HepG2 (cell line): ENCODE data around the gene GLRA3. TPM values are rescaled to one million over a fixed set of nuclear protein-coding genes. Genes with fewer than 3 reads are reported as not detected.

ENCODE experiments used
- AKAP8 ChIP-seq: sonication (generic); formaldehyde crosslinking; IDR thresholded peaks from 2 replicates; pipeline ENCODE4 v1.5.1; 2020; ENCODE audit warnings: mild to moderate bottlenecking, missing genetic modification reagents
- HOXA3 ChIP-seq: sonication (generic); formaldehyde crosslinking; IDR thresholded peaks from 2 replicates; pipeline ENCODE4 v1.5.0; 2020; ENCODE audit warnings: missing genetic modification reagents
- NCOA1 ChIP-seq: sonication (generic); formaldehyde crosslinking; IDR thresholded peaks from 2 replicates; pipeline ENCODE4 v1.9.0; 2021; ENCODE audit warnings: missing genetic modification reagents
- NCOR1 ChIP-seq: fragments of 200-600 bp; sonication (generic); IDR thresholded peaks from 2 replicates; pipeline ENCODE4 v1.7.0; 2017; ENCODE audit warnings: antibody characterized with exemption, low read length, borderline replicate concordance
- RXRA ChIP-seq: sonication (generic); formaldehyde crosslinking; IDR thresholded peaks from 2 replicates; pipeline ENCODE4 v1.5.1; 2020; ENCODE audit warnings: missing genetic modification reagents
- TAF1 ChIP-seq: sonication (generic); formaldehyde crosslinking; IDR thresholded peaks from 2 replicates; pipeline ENCODE4 v1.4.0; 2020; ENCODE audit warnings: missing genetic modification reagents
- TRIM24 ChIP-seq: sonication (generic); formaldehyde crosslinking; IDR thresholded peaks from 2 replicates; pipeline ENCODE4 v1.8.0; 2022; ENCODE audit warnings: mild to moderate bottlenecking, missing genetic modification reagents
- ZNF317 ChIP-seq: sonication (generic); formaldehyde crosslinking; IDR thresholded peaks from 2 replicates; pipeline ENCODE4 v1.5.0; 2020; ENCODE audit warnings: mild to moderate bottlenecking, missing genetic modification reagents
- ZNF33A ChIP-seq: sonication (generic); formaldehyde crosslinking; IDR thresholded peaks from 2 replicates; pipeline ENCODE4 v1.5.1; 2020; ENCODE audit warnings: missing genetic modification reagents, mild to moderate bottlenecking, moderate library complexity, borderline replicate concordance
- ZNF572 ChIP-seq: sonication (generic); formaldehyde crosslinking; IDR thresholded peaks from 2 replicates; pipeline ENCODE4 v1.5.1; 2020; ENCODE audit warnings: mild to moderate bottlenecking, missing genetic modification reagents
- polyA plus RNA-seq, 8 experiments: library from polyadenylated mRNA; depleted of rRNA in 3 of 8; stranded (reverse) in 7 of 8; unstranded in 1 of 8; fragments of >200 nt; fragmentation: Illumina TruSeq in 4 of 8; extraction: Trizol in 4 of 8; gene quantifications; 2 replicates each; pipeline versions ENCODE4 v1.2.1 to v1.2.3, GENCODE V29; 2011 to 2016; ENCODE audit warnings: low read depth in 4 of 8, missing spikeins in 1 of 8, mixed read lengths in 1 of 8; ENCODE audit not compliant: insufficient read depth in 1 of 8
- total RNA-seq, 5 experiments: library from RNA; depleted of rRNA; stranded (reverse); fragments of >200 nt; fragmentation: Illumina TruSeq; extraction: Trizol; gene quantifications; 2 replicates each; pipeline ENCODE4 v1.2.3, GENCODE V29; 2016; ENCODE audit warnings: low read depth in 1 of 5
- TF ChIP-seq, protein P1 (sequence below): sonication (generic); formaldehyde crosslinking; IDR thresholded peaks from one replicate; pipeline ENCODE4 v1.5.1; 2020; ENCODE audit warnings: mild to moderate bottlenecking, missing genetic modification reagents; ENCODE audit errors: not compliant biosample characterization
- TF ChIP-seq, protein P2 (sequence below): sonication (generic); formaldehyde crosslinking; IDR thresholded peaks from 2 replicates; pipeline ENCODE4 v1.5.0; 2020; ENCODE audit warnings: missing genetic modification reagents, mild to moderate bottlenecking, borderline replicate concordance
- TF ChIP-seq, protein P3 (sequence below): sonication (generic); formaldehyde crosslinking; IDR thresholded peaks from 2 replicates; pipeline ENCODE4 v1.5.0; 2020; ENCODE audit warnings: missing genetic modification reagents, mild to moderate bottlenecking, borderline replicate concordance

GLRA3 gene
- total and polyA plus RNA-seq, 2 of the 13 experiments (the other 11 are each of a cell fraction or from before 2014, with no cell fraction given), result not detected

GRCh38 chr4:174600391-174600790 lies 228.7 kb downstream of the GLRA3 start (continued):
- TF ChIP-seq, protein P1, sequence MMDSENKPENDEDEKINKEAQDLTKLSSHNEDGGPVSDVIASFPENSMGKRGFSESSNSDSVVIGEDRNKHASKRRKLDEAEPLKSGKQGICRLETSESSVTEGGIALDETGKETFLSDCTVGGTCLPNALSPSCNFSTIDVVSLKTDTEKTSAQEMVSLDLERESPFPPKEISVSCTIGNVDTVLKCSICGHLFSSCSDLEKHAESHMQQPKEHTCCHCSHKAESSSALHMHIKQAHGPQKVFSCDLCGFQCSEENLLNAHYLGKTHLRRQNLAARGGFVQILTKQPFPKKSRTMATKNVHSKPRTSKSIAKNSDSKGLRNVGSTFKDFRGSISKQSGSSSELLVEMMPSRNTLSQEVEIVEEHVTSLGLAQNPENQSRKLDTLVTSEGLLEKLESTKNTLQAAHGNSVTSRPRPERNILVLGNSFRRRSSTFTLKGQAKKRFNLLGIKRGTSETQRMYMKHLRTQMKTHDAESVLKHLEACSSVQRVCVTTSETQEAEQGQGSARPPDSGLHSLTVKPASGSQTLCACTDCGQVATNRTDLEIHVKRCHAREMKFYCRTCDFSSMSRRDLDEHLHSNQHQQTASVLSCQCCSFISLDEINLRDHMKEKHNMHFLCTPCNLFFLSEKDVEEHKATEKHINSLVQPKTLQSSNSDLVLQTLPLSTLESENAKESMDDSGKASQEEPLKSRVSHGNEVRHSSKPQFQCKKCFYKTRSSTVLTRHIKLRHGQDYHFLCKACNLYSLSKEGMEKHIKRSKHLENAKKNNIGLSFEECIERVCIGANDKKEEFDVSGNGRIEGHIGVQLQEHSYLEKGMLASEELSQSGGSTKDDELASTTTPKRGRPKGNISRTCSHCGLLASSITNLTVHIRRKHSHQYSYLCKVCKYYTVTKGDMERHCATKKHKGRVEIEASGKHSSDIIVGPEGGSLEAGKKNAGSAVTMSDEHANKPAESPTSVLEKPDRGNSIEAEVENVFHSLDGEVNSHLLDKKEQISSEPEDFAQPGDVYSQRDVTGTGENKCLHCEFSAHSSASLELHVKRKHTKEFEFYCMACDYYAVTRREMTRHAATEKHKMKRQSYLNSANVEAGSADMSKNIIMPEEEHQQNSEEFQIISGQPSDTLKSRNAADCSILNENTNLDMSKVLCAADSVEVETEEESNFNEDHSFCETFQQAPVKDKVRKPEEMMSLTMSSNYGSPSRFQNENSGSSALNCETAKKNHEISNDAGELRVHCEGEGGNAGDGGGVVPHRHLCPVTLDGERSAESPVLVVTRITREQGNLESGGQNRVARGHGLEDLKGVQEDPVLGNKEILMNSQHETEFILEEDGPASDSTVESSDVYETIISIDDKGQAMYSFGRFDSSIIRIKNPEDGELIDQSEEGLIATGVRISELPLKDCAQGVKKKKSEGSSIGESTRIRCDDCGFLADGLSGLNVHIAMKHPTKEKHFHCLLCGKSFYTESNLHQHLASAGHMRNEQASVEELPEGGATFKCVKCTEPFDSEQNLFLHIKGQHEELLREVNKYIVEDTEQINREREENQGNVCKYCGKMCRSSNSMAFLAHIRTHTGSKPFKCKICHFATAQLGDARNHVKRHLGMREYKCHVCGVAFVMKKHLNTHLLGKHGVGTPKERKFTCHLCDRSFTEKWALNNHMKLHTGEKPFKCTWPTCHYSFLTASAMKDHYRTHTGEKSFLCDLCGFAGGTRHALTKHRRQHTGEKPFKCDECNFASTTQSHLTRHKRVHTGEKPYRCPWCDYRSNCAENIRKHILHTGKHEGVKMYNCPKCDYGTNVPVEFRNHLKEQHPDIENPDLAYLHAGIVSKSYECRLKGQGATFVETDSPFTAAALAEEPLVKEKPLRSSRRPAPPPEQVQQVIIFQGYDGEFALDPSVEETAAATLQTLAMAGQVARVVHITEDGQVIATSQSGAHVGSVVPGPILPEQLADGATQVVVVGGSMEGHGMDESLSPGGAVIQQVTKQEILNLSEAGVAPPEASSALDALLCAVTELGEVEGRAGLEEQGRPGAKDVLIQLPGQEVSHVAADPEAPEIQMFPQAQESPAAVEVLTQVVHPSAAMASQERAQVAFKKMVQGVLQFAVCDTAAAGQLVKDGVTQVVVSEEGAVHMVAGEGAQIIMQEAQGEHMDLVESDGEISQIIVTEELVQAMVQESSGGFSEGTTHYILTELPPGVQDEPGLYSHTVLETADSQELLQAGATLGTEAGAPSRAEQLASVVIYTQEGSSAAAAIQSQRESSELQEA, result no peak
- TF ChIP-seq, protein P2, sequence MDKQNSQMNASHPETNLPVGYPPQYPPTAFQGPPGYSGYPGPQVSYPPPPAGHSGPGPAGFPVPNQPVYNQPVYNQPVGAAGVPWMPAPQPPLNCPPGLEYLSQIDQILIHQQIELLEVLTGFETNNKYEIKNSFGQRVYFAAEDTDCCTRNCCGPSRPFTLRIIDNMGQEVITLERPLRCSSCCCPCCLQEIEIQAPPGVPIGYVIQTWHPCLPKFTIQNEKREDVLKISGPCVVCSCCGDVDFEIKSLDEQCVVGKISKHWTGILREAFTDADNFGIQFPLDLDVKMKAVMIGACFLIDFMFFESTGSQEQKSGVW, result no peak
- no peak for TF ChIP-seq TRIM24 (CRISPR knock-in tag)
- TF ChIP-seq ZNF317, result no peak
- TF ChIP-seq HOXA3 (CRISPR knock-in tag), result no peak
- TF ChIP-seq, protein P3, sequence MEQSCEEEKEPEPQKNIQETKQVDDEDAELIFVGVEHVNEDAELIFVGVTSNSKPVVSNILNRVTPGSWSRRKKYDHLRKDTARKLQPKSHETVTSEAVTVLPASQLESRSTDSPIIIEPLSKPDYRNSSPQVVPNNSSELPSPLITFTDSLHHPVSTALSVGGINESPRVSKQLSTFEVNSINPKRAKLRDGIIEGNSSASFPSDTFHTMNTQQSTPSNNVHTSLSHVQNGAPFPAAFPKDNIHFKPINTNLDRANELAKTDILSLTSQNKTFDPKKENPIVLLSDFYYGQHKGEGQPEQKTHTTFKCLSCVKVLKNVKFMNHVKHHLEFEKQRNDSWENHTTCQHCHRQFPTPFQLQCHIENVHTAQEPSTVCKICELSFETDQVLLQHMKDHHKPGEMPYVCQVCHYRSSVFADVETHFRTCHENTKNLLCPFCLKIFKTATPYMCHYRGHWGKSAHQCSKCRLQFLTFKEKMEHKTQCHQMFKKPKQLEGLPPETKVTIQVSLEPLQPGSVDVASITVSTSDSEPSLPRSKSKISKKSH, result no peak
- no peak for TF ChIP-seq ZNF572
- TF ChIP-seq NCOR1, result no peak
- TF ChIP-seq RXRA, result no peak
- no peak for TF ChIP-seq TAF1 (CRISPR knock-in tag)
- no peak for TF ChIP-seq NCOA1 (CRISPR knock-in tag)
- no peak for TF ChIP-seq ZNF33A (CRISPR knock-in tag)
- no peak for TF ChIP-seq AKAP8 (CRISPR knock-in tag)
